Natural killer cell (primary cell): ENCODE measurements around the gene ZC3H14. TPM values are rescaled to one million over a fixed set of nuclear protein-coding genes. Genes with fewer than 3 reads are reported as not detected.

Source experiments
- ATAC-seq, 3 donors: fragments of 150-1000 bp in 2 of 3; fragments of 200-7000 bp in 1 of 3; cut with Tn5 transposase; 1 replicate in 1 of 3; 2 replicates in 2 of 3; pipeline ENCODE4 v1.10.0; 2021; ENCODE audit warnings: mild to moderate bottlenecking in 2 of 3, moderate library complexity in 2 of 3
- DNase-seq, 2 donors: peaks; one replicate each; pipeline versions ENCODE4 v3.0.0 to v3.0.0-alpha.2; 2013 to 2021; ENCODE audit warnings: mixed read lengths in 1 of 2
- H3K27ac ChIP-seq: one replicate; pipeline ENCODE4 v1.5.1; 2013; ENCODE audit warnings: mild to moderate bottlenecking, low read length
- H3K27me3 ChIP-seq: one replicate; pipeline ENCODE4 v1.6.1; 2013; ENCODE audit warnings: low read length; ENCODE audit not compliant: control insufficient read depth, insufficient read depth
- H3K36me3 ChIP-seq: one replicate; pipeline ENCODE4 v1.6.1; 2013; ENCODE audit warnings: low read length; ENCODE audit not compliant: control insufficient read depth, insufficient read depth
- H3K4me1 ChIP-seq: one replicate; pipeline ENCODE4 v1.6.1; 2013; ENCODE audit warnings: low read length; ENCODE audit not compliant: control insufficient read depth, insufficient read depth
- H3K4me3 ChIP-seq: one replicate; pipeline ENCODE4 v1.5.1; 2013; ENCODE audit warnings: low read length
- H3K9me3 ChIP-seq: one replicate; pipeline ENCODE4 v1.6.1; 2013; ENCODE audit warnings: low read length; ENCODE audit not compliant: control insufficient read depth, insufficient read depth
- H3K27ac Mint-ChIP-seq, 2 donors: one replicate each; pipeline ENCODE4 v1.8.0; 2022; ENCODE audit warnings: mild to moderate bottlenecking in 2 of 2, mixed read lengths in 2 of 2, moderate library complexity in 1 of 2
- H3K27me3 Mint-ChIP-seq, 2 donors: one replicate each; pipeline ENCODE4 v1.8.0; 2022; ENCODE audit warnings: low read depth in 2 of 2, mixed read lengths in 2 of 2
- H3K36me3 Mint-ChIP-seq: one replicate; pipeline ENCODE4 v1.8.0; 2022; ENCODE audit warnings: mixed read lengths
- H3K4me1 Mint-ChIP-seq, 2 donors: one replicate each; pipeline ENCODE4 v1.8.0; 2022; ENCODE audit warnings: mixed read lengths in 2 of 2
- H3K4me3 Mint-ChIP-seq: one replicate; pipeline ENCODE4 v1.8.0; 2022; ENCODE audit warnings: mild to moderate bottlenecking, moderate library complexity, mixed read lengths
- H3K9me3 Mint-ChIP-seq, 2 donors: one replicate each; pipeline ENCODE4 v1.8.0; 2022; ENCODE audit warnings: mixed read lengths in 2 of 2
- CTCF ChIP-seq: fragments of 200-600 bp; IDR thresholded peaks from one replicate; pipeline ENCODE4 v1.8.0; 2022; ENCODE audit warnings: antibody characterized with exemption
- WGBS: methylation state at CpG from one replicate; pipeline ENCODE4 v1.1.7; 2013; ENCODE audit warnings: missing lambda C conversion rate; ENCODE audit not compliant: insufficient coverage; 5-methylcytosine and 5-hydroxymethylcytosine counted together
- intact Hi-C: fragments of 100-400 bp; cut with micrococcal nuclease; formaldehyde crosslinking; loops from one replicate; pipeline ENCODE4 v1.14.2; 2022
- total RNA-seq, 4 donors: library from RNA; stranded (reverse); fragments of 120-200 nt in 1 of 4; gene quantifications; one replicate each; pipeline versions ENCODE4 v1.2.3 to v1.2.4, GENCODE V29; 2013 to 2022

ZC3H14 gene
- total RNA-seq, 3 donors from 2014 or later (not counting 1 experiment from before 2014, with no cell fraction given), result 44.1 to 54.5 (median 53.4) TPM

GRCh38 chr14:88552876-88553275, 10.0 kb upstream of the ZC3H14 start:
- Histone ChIP-seq H3K4me1 (peaks cover 25% of the 10 kb centered on the region), H3K27ac (no peak overlapping the region), H3K36me3 (no peaks in the 10 kb centered on the region), H3K4me3 (no peak overlapping the region), H3K27me3 (peaks cover 58% of the 10 kb centered on the region), H3K9me3 (no peaks in the 10 kb centered on the region)
- intact Hi-C loops, result no loop called here
- DNase-seq (no peak), ATAC-seq (no peak)
- Mint-ChIP-seq H3K4me1 (peaks cover 12 to 15% of the 10 kb centered on the region in 2 donors), H3K9me3 (no peaks in the 10 kb centered on the region), H3K27ac (no peak overlapping the region), H3K27me3 (peaks cover 31 to 47% of the 10 kb centered on the region in 2 donors), H3K36me3 (no peaks in the 10 kb centered on the region), H3K4me3 (peak overlapping the region; percentile 73)
- TF ChIP-seq CTCF, result no peak
- WGBS, result 92% methylated on average over 2 of the region's 2 CpGs

GRCh38 chr14:88553886-88554456, 8.9 kb upstream of the ZC3H14 start:
- WGBS, result 9% methylated on average over 19 of the region's 19 CpGs
- no peaks in the 10 kb centered on the region for H3K36me3 Mint-ChIP-seq
- ATAC-seq (no peak), DNase-seq (peak in 1 of 2 donors; percentile 29)
- peaks cover 28 to 43% of the 10 kb centered on the region in 2 donors for H3K27me3 Mint-ChIP-seq
- intact Hi-C loops, result no loop called here
- peak overlapping the region; percentile 85 for H3K4me3 Mint-ChIP-seq
- Histone ChIP-seq H3K36me3 (no peaks in the 10 kb centered on the region), H3K9me3 (no peaks in the 10 kb centered on the region), H3K4me3 (no peak overlapping the region), H3K27me3 (peaks cover 58% of the 10 kb centered on the region), H3K4me1 (peaks cover 25% of the 10 kb centered on the region), H3K27ac (no peak overlapping the region)
- peak overlapping the region in 1 of 2 donors; percentile 27 for H3K27ac Mint-ChIP-seq
- TF ChIP-seq CTCF, result no peak
- peaks cover 12 to 15% of the 10 kb centered on the region in 2 donors for H3K4me1 Mint-ChIP-seq
- H3K9me3 Mint-ChIP-seq, result no peaks in the 10 kb centered on the region

- H3K27ac Mint-ChIP-seq, result peak within 1 kb of the TSS in 1 of 2 donors; percentile 27
- H3K27me3 Mint-ChIP-seq, result peaks cover 31 to 46% of the 10 kb centered on the region in 2 donors
- H3K9me3 Mint-ChIP-seq, result no peaks in the 10 kb centered on the region
- no peak within 1 kb of the TSS for H3K27ac ChIP-seq
- H3K36me3 Mint-ChIP-seq, result no peaks in the 10 kb centered on the region
- intact Hi-C loops, result no loop called here
- H3K9me3 ChIP-seq, result no peaks in the 10 kb centered on the region
- peaks cover 58% of the 10 kb centered on the region for H3K27me3 ChIP-seq
- peaks cover 12 to 15% of the 10 kb centered on the region in 2 donors for H3K4me1 Mint-ChIP-seq
- under 1% methylated on average over 103 of the region's 103 CpGs for WGBS
- no peak for TF ChIP-seq CTCF
- peak within 1 kb of the TSS; percentile 85 for H3K4me3 Mint-ChIP-seq
- H3K36me3 ChIP-seq, result no peaks in the 10 kb centered on the region
- no peak within 1 kb of the TSS for H3K4me3 ChIP-seq
- DNase-seq (peak in 1 of 2 donors; percentile 38), ATAC-seq (peak; percentile 45 to 54 (median 53))
- H3K4me1 ChIP-seq, result peaks cover 25% of the 10 kb centered on the region
Observed at GRCh38 chr14:88554457-88555286, 8.2 kb upstream of the ZC3H14 start, which contains the start of gene PTPN21. PTPN21 (minus strand) TSS chr14:88555007; CDS start chr14:88550417, 4,590 bp downstream.
